ENCODE measurements around the gene GPR3.

GPR3 gene

DNA sequence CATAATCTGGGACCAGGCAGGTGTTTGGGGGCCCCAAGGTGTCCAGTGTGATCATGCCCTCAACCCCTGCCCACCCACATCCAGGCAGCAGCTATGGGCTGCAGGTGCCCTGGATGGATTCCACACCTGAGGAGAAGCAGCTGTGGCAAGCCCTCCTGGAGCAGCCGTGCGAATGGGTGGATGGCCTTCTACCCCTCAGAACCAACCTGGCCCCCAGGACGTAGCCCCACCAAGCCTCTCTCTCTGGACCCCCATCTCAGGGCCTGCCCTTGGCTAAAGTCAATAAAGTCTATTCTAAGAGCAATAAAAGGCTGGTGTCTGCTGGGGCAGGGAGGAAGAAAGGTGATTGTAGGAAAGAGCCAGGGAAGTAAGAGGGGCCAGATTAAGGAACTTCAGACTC is 38.8 kb upstream of the GPR3 start:
- DNase-seq (ENCODE audit: low read depth): no peak
- TF ChIP-seq, protein P1, sequence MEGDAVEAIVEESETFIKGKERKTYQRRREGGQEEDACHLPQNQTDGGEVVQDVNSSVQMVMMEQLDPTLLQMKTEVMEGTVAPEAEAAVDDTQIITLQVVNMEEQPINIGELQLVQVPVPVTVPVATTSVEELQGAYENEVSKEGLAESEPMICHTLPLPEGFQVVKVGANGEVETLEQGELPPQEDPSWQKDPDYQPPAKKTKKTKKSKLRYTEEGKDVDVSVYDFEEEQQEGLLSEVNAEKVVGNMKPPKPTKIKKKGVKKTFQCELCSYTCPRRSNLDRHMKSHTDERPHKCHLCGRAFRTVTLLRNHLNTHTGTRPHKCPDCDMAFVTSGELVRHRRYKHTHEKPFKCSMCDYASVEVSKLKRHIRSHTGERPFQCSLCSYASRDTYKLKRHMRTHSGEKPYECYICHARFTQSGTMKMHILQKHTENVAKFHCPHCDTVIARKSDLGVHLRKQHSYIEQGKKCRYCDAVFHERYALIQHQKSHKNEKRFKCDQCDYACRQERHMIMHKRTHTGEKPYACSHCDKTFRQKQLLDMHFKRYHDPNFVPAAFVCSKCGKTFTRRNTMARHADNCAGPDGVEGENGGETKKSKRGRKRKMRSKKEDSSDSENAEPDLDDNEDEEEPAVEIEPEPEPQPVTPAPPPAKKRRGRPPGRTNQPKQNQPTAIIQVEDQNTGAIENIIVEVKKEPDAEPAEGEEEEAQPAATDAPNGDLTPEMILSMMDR (conservative IDR thresholded peaks at IDR 0.05; ENCODE audit: control insufficient read depth, insufficient read depth, low read depth, low read length): no peak
- H3K4me3 ChIP-seq (ENCODE audit: control insufficient read depth, low read depth, low read length): no peak overlapping the region

DNA sequence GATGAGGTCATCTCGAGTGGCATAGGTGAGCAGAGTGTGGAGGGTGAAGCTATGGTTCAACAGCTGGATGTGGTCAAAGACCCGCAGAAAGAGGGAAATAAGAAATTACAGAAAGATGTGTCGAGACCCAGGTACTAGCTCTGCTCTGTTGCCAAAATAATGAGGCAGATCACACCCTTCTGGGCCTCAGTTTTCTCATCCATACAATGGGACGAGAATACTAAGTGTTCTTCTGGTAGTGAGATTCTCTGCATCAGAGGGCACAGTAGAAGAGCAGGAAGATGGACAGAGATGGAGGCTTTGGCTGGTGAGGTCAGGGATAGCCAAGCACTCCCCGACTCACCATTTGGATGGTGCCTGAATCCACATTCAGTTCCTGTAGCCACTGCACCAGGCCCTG is 36.7 kb upstream of the GPR3 start:
- TF ChIP-seq, protein P1 (conservative IDR thresholded peaks at IDR 0.05; ENCODE audit: control insufficient read depth, insufficient read depth, low read depth, low read length): no peak
- no peak overlapping the region for H3K4me3 ChIP-seq (ENCODE audit: control insufficient read depth, low read depth, low read length)

DNA sequence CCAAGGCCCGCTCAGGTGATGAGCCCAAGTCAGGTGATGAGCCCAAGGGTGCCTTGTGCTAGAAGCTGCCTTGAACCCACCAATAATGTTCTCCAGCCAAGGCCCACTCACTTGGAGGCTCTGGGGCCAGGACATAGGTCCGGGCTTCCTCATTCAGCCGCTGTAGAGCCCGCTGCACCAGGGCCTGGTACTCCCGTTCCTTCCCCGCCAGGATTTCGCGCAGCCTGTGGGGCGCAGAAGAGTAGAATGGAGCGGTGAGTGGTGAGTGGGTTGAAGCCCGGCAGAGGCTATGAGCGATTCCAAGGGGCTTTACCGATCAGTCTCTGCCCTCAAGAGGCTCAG is 36.2 kb upstream of the GPR3 start:
- no peak overlapping the region for H3K4me3 ChIP-seq (ENCODE audit: control insufficient read depth, low read depth, low read length)
- DNase-seq (ENCODE audit: low read depth): no peak
- TF ChIP-seq, protein P1 (conservative IDR thresholded peaks at IDR 0.05; ENCODE audit: control insufficient read depth, insufficient read depth, low read depth, low read length): no peak

More for the DNA sequence above, 36.7 kb upstream of the GPR3 start:
- no peak for DNase-seq (ENCODE audit: low read depth)

- TF ChIP-seq, protein P1 (conservative IDR thresholded peaks at IDR 0.05; ENCODE audit: control insufficient read depth, insufficient read depth, low read depth, low read length): no peak
- no peak for DNase-seq (ENCODE audit: low read depth)
- no peak overlapping the region for H3K4me3 ChIP-seq (ENCODE audit: control insufficient read depth, low read depth, low read length)
Observed at GRCh38 chr1:27356619-27357280, 35.7 kb upstream of the GPR3 start.

- peak; percentile 43 for DNase-seq (ENCODE audit: low read depth)
Observed at GRCh38 chr1:27357281-27358037, 35.0 kb upstream of the GPR3 start.

DNA sequence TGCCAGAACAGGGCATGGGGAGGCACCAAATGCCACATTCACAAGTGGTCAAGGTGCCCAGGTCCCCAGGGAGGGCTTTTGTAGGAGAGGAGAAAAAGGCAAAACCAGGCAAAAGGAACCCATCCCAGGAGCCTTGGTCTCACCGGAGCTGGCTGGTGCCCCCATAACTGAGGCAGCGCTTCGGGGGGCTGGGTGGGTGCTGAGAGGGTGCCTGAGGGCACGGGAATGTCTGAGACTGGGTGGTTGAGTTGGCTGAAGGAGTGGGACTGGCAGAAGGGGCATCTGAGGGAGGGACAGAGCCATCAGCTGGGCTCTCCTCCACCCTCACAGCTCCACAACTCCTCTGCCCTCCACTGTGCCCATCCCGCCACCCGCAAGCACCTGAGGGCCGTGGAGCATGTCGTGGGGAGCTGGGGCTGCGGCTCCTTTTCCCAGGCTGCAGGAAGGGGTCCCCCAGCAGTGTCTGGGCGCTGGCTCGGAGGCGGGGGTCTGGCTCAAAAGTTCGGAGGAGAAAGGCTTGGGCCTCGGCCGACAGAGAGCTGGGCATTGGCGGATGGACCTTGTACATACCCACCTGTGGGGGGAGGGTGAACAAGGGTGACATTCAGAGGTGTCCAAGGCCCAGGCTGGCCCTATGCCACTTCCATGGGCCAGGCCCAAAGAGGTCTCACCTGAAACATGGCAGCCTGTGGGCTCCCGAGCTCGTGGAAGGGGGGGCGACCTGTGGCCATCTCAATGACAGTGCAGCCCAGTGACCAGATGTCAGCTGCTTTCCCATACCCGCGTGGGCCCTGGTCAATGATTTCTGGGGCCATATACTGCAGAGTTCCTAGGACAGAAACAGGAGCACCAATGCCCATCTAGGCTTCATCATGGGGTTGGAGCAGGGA is 34.1 kb upstream of the GPR3 start:
- DNase-seq (ENCODE audit: low read depth): no peak
- H3K4me3 ChIP-seq (ENCODE audit: control insufficient read depth, low read depth, low read length): no peak overlapping the region
- TF ChIP-seq, protein P1 (conservative IDR thresholded peaks at IDR 0.05; ENCODE audit: control insufficient read depth, insufficient read depth, low read depth, low read length): no peak

More at GRCh38 chr1:27357281-27358037, 35.0 kb upstream of the GPR3 start:
- no peak overlapping the region for H3K4me3 ChIP-seq (ENCODE audit: control insufficient read depth, low read depth, low read length)
- TF ChIP-seq, protein P1 (conservative IDR thresholded peaks at IDR 0.05; ENCODE audit: control insufficient read depth, insufficient read depth, low read depth, low read length): peak; percentile 71

Data from fibroblast of mammary gland (primary cell).